Neural cell (in vitro differentiated cells): ENCODE measurements around the gene UVRAG. TPM values are rescaled to one million over a fixed set of nuclear protein-coding genes. Genes with fewer than 3 reads are reported as not detected.

Source experiments
- H2AFZ ChIP-seq: fragments of 200-600, 300-800 bp; sonication (generic), shearing (Covaris generic); 2 replicates; pipeline ENCODE4 v1.6.0; 2014; ENCODE audit warnings: low read depth, mild to moderate bottlenecking, antibody characterized with exemption, low read length, moderate library complexity
- H3F3A ChIP-seq: fragments of 200-600 bp; shearing (Covaris generic); 2 replicates; pipeline ENCODE4 v1.6.1; 2016; ENCODE audit warnings: mild to moderate bottlenecking, moderate library complexity, mixed read lengths, antibody characterized with exemption, low read length; ENCODE audit not compliant: insufficient read depth, poor library complexity, severe bottlenecking
- H3K27ac ChIP-seq: fragments of 200-600, 300-800 bp; sonication (generic), shearing (Covaris generic); 2 replicates; pipeline ENCODE4 v1.5.1; 2014; ENCODE audit warnings: mild to moderate bottlenecking, low read length, moderate library complexity
- H3K27me3 ChIP-seq: fragments of 300-800, 200-600 bp; sonication (generic), shearing (Covaris generic); 2 replicates; pipeline ENCODE4 v1.6.0; 2014; ENCODE audit warnings: mild to moderate bottlenecking, low read depth, low read length, moderate library complexity; ENCODE audit not compliant: insufficient read depth
- H3K36me3 ChIP-seq: fragments of 300-800, 200-600 bp; sonication (generic), shearing (Covaris generic); 2 replicates; pipeline ENCODE4 v1.5.1; 2014; ENCODE audit warnings: mild to moderate bottlenecking, antibody characterized with exemption, low read length, moderate library complexity; ENCODE audit not compliant: insufficient read depth
- H3K4me2 ChIP-seq: fragments of 300-800, 200-600 bp; sonication (generic), shearing (Covaris generic); 2 replicates; pipeline ENCODE4 v1.6.0; 2014; ENCODE audit warnings: mild to moderate bottlenecking, low read length
- H3K4me3 ChIP-seq: fragments of 300-800, 200-600 bp; sonication (generic), shearing (Covaris generic); 2 replicates; pipeline ENCODE4 v1.5.1; 2014; ENCODE audit warnings: mild to moderate bottlenecking, low read length, moderate library complexity
- H3K79me2 ChIP-seq: fragments of 200-600 bp; shearing (Covaris generic); replicated peaks from 2 replicates; pipeline ENCODE4 v1.6.0; 2014; ENCODE audit warnings: mild to moderate bottlenecking, low read length, moderate library complexity; ENCODE audit not compliant: insufficient read depth
- H3K9ac ChIP-seq: fragments of 300-800, 200-600 bp; sonication (generic), shearing (Covaris generic); 2 replicates; pipeline ENCODE4 v1.6.1; 2016; ENCODE audit warnings: mild to moderate bottlenecking, low read length, mixed read lengths
- H3K9me2 ChIP-seq: fragments of 200-600 bp; shearing (Covaris generic); 2 replicates; pipeline ENCODE4 v1.6.1; 2016; ENCODE audit warnings: mild to moderate bottlenecking, low read length, mixed read lengths; ENCODE audit not compliant: insufficient read depth
- H3K9me3 ChIP-seq: fragments of 200-600, 300-800 bp; sonication (generic), shearing (Covaris generic); 2 replicates; pipeline ENCODE4 v1.6.1; 2016; ENCODE audit warnings: mild to moderate bottlenecking, mixed run types, low read length, moderate library complexity, mixed read lengths
- H4K20me1 ChIP-seq: fragments of 200-600 bp; shearing (Covaris generic); 2 replicates; pipeline ENCODE4 v1.6.1; 2016; ENCODE audit warnings: mild to moderate bottlenecking, mixed run types; ENCODE audit not compliant: insufficient read depth
- CTCF ChIP-seq: fragments of 450-650 bp; IDR thresholded peaks from 2 replicates; pipeline ENCODE4 v1.5.1; 2014; ENCODE audit warnings: antibody characterized with exemption, mild to moderate bottlenecking, moderate library complexity; ENCODE audit not compliant: poor library complexity, severe bottlenecking
- EP300 ChIP-seq: fragments of 450-650 bp; conservative IDR thresholded peaks from 2 replicates; pipeline ENCODE4 v1.6.1; 2014; ENCODE audit warnings: antibody characterized with exemption, mild to moderate bottlenecking, moderate library complexity; ENCODE audit not compliant: poor library complexity, severe bottlenecking
- EZH2 ChIP-seq: fragments of 200-600, 300-800 bp; shearing (Covaris generic), sonication (generic); IDR thresholded peaks from 2 replicates; pipeline ENCODE4 v1.6.1; 2014; ENCODE audit warnings: antibody characterized with exemption, low read length, borderline replicate concordance, mild to moderate bottlenecking; ENCODE audit not compliant: insufficient read depth, poor library complexity, severe bottlenecking
- MXI1 ChIP-seq: fragments of 450-650 bp; conservative IDR thresholded peaks from 2 replicates; pipeline ENCODE4 v1.6.1; 2014; ENCODE audit warnings: antibody characterized with exemption, mild to moderate bottlenecking; ENCODE audit not compliant: poor library complexity, severe bottlenecking
- POLR2AphosphoS5 ChIP-seq: IDR thresholded peaks from 2 replicates; pipeline ENCODE4 v1.6.1; 2012
- RAD21 ChIP-seq: fragments of 450-650 bp; conservative IDR thresholded peaks from 2 replicates; pipeline ENCODE4 v1.6.1; 2014; ENCODE audit warnings: antibody characterized with exemption, mild to moderate bottlenecking, moderate library complexity
- REST ChIP-seq: IDR thresholded peaks from 2 replicates; pipeline ENCODE4 v1.6.1; 2012; ENCODE audit warnings: borderline replicate concordance
- SMC3 ChIP-seq: fragments of 450-650 bp; conservative IDR thresholded peaks from 2 replicates; pipeline ENCODE4 v1.6.1; 2014; ENCODE audit warnings: antibody characterized with exemption, mild to moderate bottlenecking, moderate library complexity; ENCODE audit not compliant: poor library complexity
- TAF1 ChIP-seq: IDR thresholded peaks from 2 replicates; pipeline ENCODE4 v1.6.1; 2012; ENCODE audit warnings: low read depth
- polyA plus RNA-seq: library from polyadenylated mRNA; depleted of rRNA; stranded (reverse); fragments of >200 nt; gene quantifications from 2 replicates; pipeline ENCODE4 v1.2.3, GENCODE V29; 2014

The UVRAG gene
- polyA plus RNA-seq, 1 donor from 2014 or later: 31.6 TPM

- Histone ChIP-seq H3K9ac (no peak overlapping the region), H3K4me2 (no peak overlapping the region), H3K27ac (no peak overlapping the region), H3K9me3 (no peaks in the 10 kb centered on the region), H3F3A (no peaks in the 10 kb centered on the region), H3K9me2 (no peaks in the 10 kb centered on the region), H3K36me3 (no peaks in the 10 kb centered on the region), H3K27me3 (no peaks in the 10 kb centered on the region), H3K4me3 (no peak overlapping the region), H4K20me1 (no peaks in the 10 kb centered on the region), H3K79me2 (no peaks in the 10 kb centered on the region), H2AFZ (no peak overlapping the region)
- TF ChIP-seq EP300: no peak
- TF ChIP-seq EZH2: no peak
- TF ChIP-seq TAF1: no peak
- no peak for TF ChIP-seq RAD21
- TF ChIP-seq MXI1: no peak
- TF ChIP-seq CTCF: no peak
- TF ChIP-seq SMC3: no peak
Observed at GRCh38 chr11:76129729-76130128, 314.7 kb downstream of the UVRAG start.

- H2AFZ ChIP-seq: no peak overlapping the region
- H3F3A ChIP-seq: no peaks in the 10 kb centered on the region
- H3K9me2 ChIP-seq: no peaks in the 10 kb centered on the region
- no peak overlapping the region for H3K4me3 ChIP-seq
- H3K27me3 ChIP-seq: no peaks in the 10 kb centered on the region
- no peaks in the 10 kb centered on the region for H3K9me3 ChIP-seq
- no peak overlapping the region for H3K27ac ChIP-seq
- no peaks in the 10 kb centered on the region for H4K20me1 ChIP-seq
- TF ChIP-seq EP300 (no peak), MXI1 (no peak), REST (no peak), RAD21 (no peak), CTCF (no peak), EZH2 (no peak), POLR2AphosphoS5 (no peak), SMC3 (no peak), TAF1 (no peak)
- H3K36me3 ChIP-seq: no peaks in the 10 kb centered on the region
- H3K79me2 ChIP-seq: no peaks in the 10 kb centered on the region
- no peak overlapping the region for H3K4me2 ChIP-seq
- H3K9ac ChIP-seq: no peak overlapping the region
Observed at GRCh38 chr11:76131142-76131541, 316.1 kb downstream of the UVRAG start.
